PC-9 (cell line): ENCODE results near the gene MRPS34. TPM values are rescaled to one million over a fixed set of nuclear protein-coding genes. Genes with fewer than 3 reads are reported as not detected.

Experiments
- BruUV-seq: library from RNA; stranded (reverse); fragments of 400-500 nt; replicated peaks from 2 replicates; lab custom pipeline; 2021; lab: Mats Ljungman, UMichigan
- CTCF ChIA-PET: fragments of 300-600 bp; sonication (Branson Sonifier 250); formaldehyde crosslinking; loops from one replicate; lab custom pipeline; 2022; ENCODE audit warnings: antibody characterized with exemption; lab: Charles Lee
- POLR2A ChIA-PET: fragments of 300-600 bp; sonication (Branson Sonifier 250); formaldehyde crosslinking; loops from one replicate; lab custom pipeline; 2022; ENCODE audit warnings: antibody characterized with exemption; ENCODE audit not compliant: unreplicated experiment; lab: Charles Lee
- DNase-seq, 2 experiments: peaks; one replicate each; pipeline versions ENCODE4 v3.0.0 to v3.0.0-alpha.2; 2015 to 2022; ENCODE audit warnings: mixed read lengths in 1 of 2
- H2AFZ ChIP-seq: fragments of 200-600 bp; sonication (generic); 2 replicates; pipeline ENCODE4 v1.8.1; 2017; ENCODE audit warnings: antibody characterized with exemption
- H3F3A ChIP-seq: fragments of 200-600 bp; sonication (generic); 2 replicates; pipeline ENCODE4 v1.8.1; 2017; ENCODE audit warnings: antibody characterized with exemption, mild to moderate bottlenecking, low read depth; ENCODE audit not compliant: insufficient read depth
- H3K27ac ChIP-seq: fragments of 200-600 bp; sonication (generic); 2 replicates; pipeline ENCODE4 v1.6.1; 2016; ENCODE audit warnings: mixed run types
- H3K27me3 ChIP-seq: fragments of 200-600 bp; sonication (generic); 2 replicates; pipeline ENCODE4 v1.6.1; 2016; ENCODE audit warnings: low read depth, mixed run types; ENCODE audit not compliant: insufficient read depth
- H3K36me3 ChIP-seq: fragments of 200-600 bp; sonication (generic); 2 replicates; pipeline ENCODE4 v1.6.1; 2016; ENCODE audit warnings: low read depth, mixed run types
- H3K4me1 ChIP-seq: fragments of 200-600 bp; sonication (generic); replicated peaks from 2 replicates; pipeline ENCODE4 v1.6.1; 2016; ENCODE audit warnings: mixed run types; ENCODE audit not compliant: insufficient read depth
- H3K4me2 ChIP-seq: fragments of 200-600 bp; sonication (generic); 2 replicates; pipeline ENCODE4 v1.6.1; 2017; ENCODE audit warnings: mixed run types
- H3K4me3 ChIP-seq: fragments of 200-600 bp; sonication (generic); 2 replicates; pipeline ENCODE4 v1.6.1; 2016; ENCODE audit warnings: mixed run types
- H3K79me2 ChIP-seq: fragments of 200-600 bp; sonication (generic); 2 replicates; pipeline ENCODE4 v1.6.1; 2017; ENCODE audit warnings: low read depth, mixed run types
- H3K9me2 ChIP-seq: fragments of 200-600 bp; sonication (generic); 2 replicates; pipeline ENCODE4 v1.8.1; 2017; ENCODE audit warnings: mild to moderate bottlenecking; ENCODE audit not compliant: insufficient read depth
- H3K9me3 ChIP-seq: fragments of 200-600 bp; sonication (generic); 2 replicates; pipeline ENCODE4 v1.8.1; 2016; ENCODE audit warnings: low read depth; ENCODE audit not compliant: insufficient read depth
- H4K20me1 ChIP-seq: fragments of 200-600 bp; sonication (generic); 2 replicates; pipeline ENCODE4 v1.8.1; 2017; ENCODE audit not compliant: insufficient read depth
- CTCF ChIP-seq: fragments of 200-600 bp; sonication (generic); conservative IDR thresholded peaks from 2 replicates; pipeline ENCODE4 v1.6.1; 2017; ENCODE audit warnings: mixed run types, antibody characterized with exemption, mild to moderate bottlenecking, moderate library complexity
- EZH2 ChIP-seq: fragments of 200-600 bp; sonication (generic); IDR thresholded peaks from 2 replicates; pipeline ENCODE4 v1.8.0; 2017; ENCODE audit warnings: antibody characterized with exemption, low read depth
- intact Hi-C: fragments of 100-400 bp; cut with micrococcal nuclease; formaldehyde crosslinking; loops from one replicate; pipeline ENCODE4 v1.10.0; 2022; ENCODE audit not compliant: unreplicated experiment
- total RNA-seq: library from RNA; stranded (reverse); gene quantifications from 2 replicates; pipeline ENCODE4 v1.2.3, GENCODE V29; 2021

The MRPS34 gene
- total RNA-seq, 1 experiment from 2014 or later, result 201 TPM

GRCh38 chr16:1812732-1813163 is 39.8 kb upstream of the MRPS34 start:
- Histone ChIP-seq H2AFZ (no peak overlapping the region), H3K36me3 (0 out of 2 replicates have a peak, but pooled peaks cover 6% of the 10 kb centered on the region), H3K27me3 (no peaks in the 10 kb centered on the region), H3K79me2 (no peaks in the 10 kb centered on the region), H3F3A (peaks cover 9% of the 10 kb centered on the region; the same call in 1 of the 2 replicates), H3K27ac (no peak overlapping the region), H3K4me2 (no peak overlapping the region), H3K4me1 (no peaks in the 10 kb centered on the region), H3K9me3 (no peaks in the 10 kb centered on the region), H3K4me3 (no peak overlapping the region), H3K9me2 (no peaks in the 10 kb centered on the region), H4K20me1 (no peaks in the 10 kb centered on the region)
- TF ChIP-seq CTCF, result 0 out of 2 replicates have a peak, but pooled peaks have one; percentile 27
- TF ChIP-seq EZH2, result no peak
- POLR2A ChIA-PET, result no interaction called here
- intact Hi-C loops, result no loop called here
- no peak for DNase-seq
- CTCF ChIA-PET, result no interaction called here
- no TSS peak for BruUV-seq

GRCh38 chr16:1810536-1810935 is 37.6 kb upstream of the MRPS34 start:
- intact Hi-C loops, result no loop called here
- TF ChIP-seq CTCF (no peak), EZH2 (no peak)

GRCh38 chr16:1810106-1810505 is 37.2 kb upstream of the MRPS34 start:
- Histone ChIP-seq H4K20me1 (no peaks in the 10 kb centered on the region), H3K9me3 (no peaks in the 10 kb centered on the region), H3K27me3 (no peaks in the 10 kb centered on the region), H2AFZ (no peak overlapping the region), H3K36me3 (no peaks in the 10 kb centered on the region), H3K9me2 (no peaks in the 10 kb centered on the region), H3K27ac (no peak overlapping the region), H3K4me3 (no peak overlapping the region), H3K4me2 (no peak overlapping the region), H3K4me1 (no peaks in the 10 kb centered on the region), H3F3A (peaks cover 6% of the 10 kb centered on the region; the same call in 1 of the 2 replicates), H3K79me2 (no peaks in the 10 kb centered on the region)
- intact Hi-C loops, result no loop called here
- POLR2A ChIA-PET, result no interaction called here
- TF ChIP-seq CTCF (no peak), EZH2 (no peak)
- no TSS peak for BruUV-seq
- DNase-seq, result no peak
- CTCF ChIA-PET, result no interaction called here

More at GRCh38 chr16:1810536-1810935, 37.6 kb upstream of the MRPS34 start:
- peaks cover 9% of the 10 kb centered on the region; the same call in 1 of the 2 replicates for H3F3A ChIP-seq
- no peak for DNase-seq
- H3K79me2 ChIP-seq, result no peaks in the 10 kb centered on the region
- H3K9me3 ChIP-seq, result no peaks in the 10 kb centered on the region
- H3K4me1 ChIP-seq, result no peaks in the 10 kb centered on the region
- no peak overlapping the region for H2AFZ ChIP-seq
- ChIA-PET POLR2A (no interaction called here), CTCF (no interaction called here)
- BruUV-seq, result no TSS peak
- H3K4me2 ChIP-seq, result no peak overlapping the region
- H3K4me3 ChIP-seq, result no peak overlapping the region
- no peaks in the 10 kb centered on the region for H4K20me1 ChIP-seq
- H3K9me2 ChIP-seq, result no peaks in the 10 kb centered on the region
- H3K27ac ChIP-seq, result no peak overlapping the region
- H3K36me3 ChIP-seq, result no peaks in the 10 kb centered on the region
- no peaks in the 10 kb centered on the region for H3K27me3 ChIP-seq
